GM18499 (cell line): ENCODE results near the gene RTF1.

Source experiments
- ATAC-seq: cut with Tn5 transposase; IDR thresholded peaks from one replicate; pipeline ENCODE4 v1.9.1; 2021; ENCODE audit warnings: moderate number of reproducible peaks; ENCODE audit not compliant: insufficient read depth, unreplicated experiment

Gene RTF1

GRCh38 chr15:41502795-41503668 lies 86.1 kb downstream of the RTF1 start:
- ATAC-seq = no peak

GRCh38 chr15:41503669-41504010 lies 86.7 kb downstream of the RTF1 start:
- no peak for ATAC-seq

- no peak for ATAC-seq
These were observed 88.0 kb downstream of the RTF1 start for GRCh38 chr15:41504751-41505492.

- no peak for ATAC-seq
These were observed 88.9 kb downstream of the RTF1 start for GRCh38 chr15:41505776-41506175.

- no peak for ATAC-seq
These were observed 90.0 kb downstream of the RTF1 start for GRCh38 chr15:41506796-41507341.

GRCh38 chr15:41507820-41508290 lies 91.0 kb downstream of the RTF1 start:
- ATAC-seq = no peak

- ATAC-seq = no peak
These were observed 93.8 kb downstream of the RTF1 start for GRCh38 chr15:41510728-41511127.

- ATAC-seq = no peak
These were observed 94.5 kb downstream of the RTF1 start for GRCh38 chr15:41511331-41511898.

- ATAC-seq = no peak
These were observed 95.0 kb downstream of the RTF1 start for GRCh38 chr15:41511899-41512369.

- ATAC-seq = no peak
These were observed 95.6 kb downstream of the RTF1 start for GRCh38 chr15:41512512-41512939.

- no peak for ATAC-seq
These were observed 96.1 kb downstream of the RTF1 start for GRCh38 chr15:41512940-41513505.

GRCh38 chr15:41513506-41514227 lies 96.8 kb downstream of the RTF1 start, which contains the start of gene LTK:
TSS of gene LTK (minus strand) at chr15:41513827. CDS start at chr15:41513709, 118 bp downstream.
- ATAC-seq = no peak

- ATAC-seq = no peak
These were observed 101.1 kb downstream of the RTF1 start for GRCh38 chr15:41517895-41518449.

GRCh38 chr15:41520636-41521035 lies 103.7 kb downstream of the RTF1 start:
- ATAC-seq = no peak

GRCh38 chr15:41521614-41522013 lies 104.7 kb downstream of the RTF1 start:
- no peak for ATAC-seq

- ATAC-seq = no peak
These were observed 106.2 kb downstream of the RTF1 start for GRCh38 chr15:41523097-41523496.

GRCh38 chr15:41530363-41530956 lies 113.6 kb downstream of the RTF1 start:
- no peak for ATAC-seq
